ENCODE measurements around the gene ZNF785. TPM values are rescaled to one million over a fixed set of nuclear protein-coding genes. Genes with fewer than 3 reads are reported as not detected.

Gene ZNF785
- total RNA-seq, 2 experiments from 2014 or later = 9.2 to 10.8 TPM

DNA sequence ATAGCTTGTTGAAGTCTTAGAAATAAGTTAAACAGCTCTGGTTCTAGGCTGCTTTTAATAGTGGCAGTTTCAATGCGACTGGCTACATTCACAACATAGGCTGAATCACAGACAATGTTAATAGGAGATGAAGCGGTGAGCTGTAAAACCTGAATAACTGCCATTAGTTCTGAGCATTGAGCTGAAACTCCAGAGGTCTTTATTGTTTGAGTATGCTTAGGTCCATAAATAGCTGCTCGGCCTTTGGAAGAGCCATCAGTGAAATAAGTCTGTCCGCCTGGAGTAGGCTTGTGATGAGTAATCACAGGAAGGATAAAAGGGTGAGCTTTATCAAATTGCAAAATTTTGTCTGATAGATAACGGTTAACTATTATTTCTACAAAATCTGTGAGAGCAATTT, 34.1 kb upstream of the ZNF785 start:
- Mint-ChIP-seq H3K9me3 (ENCODE audit: low read depth) (no peaks in the 10 kb centered on the region), H3K4me1 (no peaks in the 10 kb centered on the region), H3K27ac (no peak overlapping the region), H3K27me3 (no peaks in the 10 kb centered on the region), H3K4me3 (no peak overlapping the region), H3K36me3 (ENCODE audit: low read depth) (no peaks in the 10 kb centered on the region)
- ChIA-PET CTCF (interaction anchor here (0.6 to 1.8 kb wide), 7 partner anchors 9 to 213 kb away, joined by 3 to 13 read pairs (median 4); partner anchors contain the start of gene ZNF771), POLR2A (no interaction called here)
- intact Hi-C loops (cut with DNase I, micrococcal nuclease) = loop anchor here (5.0 to 10.0 kb wide), 2 partner anchors 187 to 495 kb away; partner anchors contain the start of genes DCTPP1 (in 1 of the 2) and MAPK3 (in 1 of the 2)
- no peak for DNase-seq
- no peak for ATAC-seq

- POLR2A ChIA-PET = no interaction called here
- no peak for DNase-seq
- Mint-ChIP-seq H3K9me3 (ENCODE audit: low read depth) (no peaks in the 10 kb centered on the region), H3K27ac (no peak overlapping the region), H3K36me3 (ENCODE audit: low read depth) (no peaks in the 10 kb centered on the region), H3K4me3 (no peak overlapping the region), H3K27me3 (no peaks in the 10 kb centered on the region), H3K4me1 (no peaks in the 10 kb centered on the region)
- intact Hi-C loops (cut with DNase I, micrococcal nuclease) = loop anchor here (5.0 to 10.0 kb wide), 2 partner anchors 187 to 494 kb away; partner anchors contain the start of genes DCTPP1 (in 1 of the 2) and MAPK3 (in 1 of the 2)
- CTCF ChIA-PET = interaction anchor here (0.6 to 1.8 kb wide), 6 partner anchors 10 to 201 kb away, joined by 3 to 13 read pairs (median 4); no protein-coding TSS in a partner anchor
- ATAC-seq = no peak
These were observed 33.7 kb upstream of the ZNF785 start for GRCh38 chr16:30619202-30619601.

DNA sequence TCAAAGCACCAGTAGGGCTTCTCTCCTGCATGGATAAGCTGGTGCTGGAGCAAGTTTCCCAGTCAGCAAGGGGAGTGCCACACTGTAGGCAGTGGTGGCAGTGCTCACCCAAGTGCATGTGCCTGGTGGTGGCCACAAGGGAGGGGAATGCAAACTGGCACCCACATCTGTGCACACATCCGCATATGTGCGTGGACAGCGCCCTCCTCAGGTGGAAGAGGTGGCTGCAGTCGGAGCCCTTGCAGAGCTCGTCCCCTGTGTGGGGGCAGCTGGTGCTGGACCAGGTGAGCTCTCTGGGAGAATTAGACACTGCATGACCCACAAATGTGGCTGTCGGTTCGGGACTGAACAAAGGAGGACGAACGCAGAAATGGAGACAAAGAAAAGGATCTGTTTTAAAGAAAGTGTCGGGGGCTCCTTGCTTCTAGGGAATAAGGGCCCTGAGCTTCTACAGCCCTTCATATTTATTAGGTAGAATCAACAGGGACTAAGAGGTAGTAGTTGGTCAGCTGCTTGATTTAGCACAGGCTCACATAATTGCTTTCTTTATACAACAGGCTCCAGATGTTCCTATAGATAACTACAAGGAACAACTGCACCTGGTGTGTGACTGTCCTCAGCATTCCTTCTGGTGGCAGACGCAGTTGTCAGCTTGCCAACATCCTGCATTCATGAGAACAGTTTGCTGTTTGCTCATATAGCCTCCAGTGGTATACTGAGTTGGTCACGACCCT, 30.0 kb upstream of the ZNF785 start:
- ChIA-PET POLR2A (interaction anchor here (0.6 to 1.0 kb wide), 3 partner anchors 9 to 186 kb away, joined by 3 to 4 read pairs (median 3); partner anchors contain the start of gene DCTPP1), CTCF (interaction anchor here (0.6 to 11.8 kb wide), 41 partner anchors 9 to 560 kb away, joined by 3 to 99 read pairs (median 4); partner anchors contain the start of genes DCTPP1, SEPTIN1, ZNF688 and ZNF747)
- intact Hi-C loops (cut with DNase I, micrococcal nuclease) = loop anchor here (1.0 to 10.0 kb wide), 3 partner anchors 183 to 491 kb away; partner anchors contain the start of genes DCTPP1 (in 2 of the 2) and MAPK3 (in 1 of the 2)
- Mint-ChIP-seq H3K4me3 (no peak overlapping the region), H3K27ac (no peak overlapping the region), H3K4me1 (peaks cover 4% of the 10 kb centered on the region), H3K27me3 (no peaks in the 10 kb centered on the region), H3K9me3 (ENCODE audit: low read depth) (no peaks in the 10 kb centered on the region), H3K36me3 (ENCODE audit: low read depth) (no peaks in the 10 kb centered on the region)
- peak; percentile 89 for ATAC-seq
- DNase-seq = peak; percentile 94

DNA sequence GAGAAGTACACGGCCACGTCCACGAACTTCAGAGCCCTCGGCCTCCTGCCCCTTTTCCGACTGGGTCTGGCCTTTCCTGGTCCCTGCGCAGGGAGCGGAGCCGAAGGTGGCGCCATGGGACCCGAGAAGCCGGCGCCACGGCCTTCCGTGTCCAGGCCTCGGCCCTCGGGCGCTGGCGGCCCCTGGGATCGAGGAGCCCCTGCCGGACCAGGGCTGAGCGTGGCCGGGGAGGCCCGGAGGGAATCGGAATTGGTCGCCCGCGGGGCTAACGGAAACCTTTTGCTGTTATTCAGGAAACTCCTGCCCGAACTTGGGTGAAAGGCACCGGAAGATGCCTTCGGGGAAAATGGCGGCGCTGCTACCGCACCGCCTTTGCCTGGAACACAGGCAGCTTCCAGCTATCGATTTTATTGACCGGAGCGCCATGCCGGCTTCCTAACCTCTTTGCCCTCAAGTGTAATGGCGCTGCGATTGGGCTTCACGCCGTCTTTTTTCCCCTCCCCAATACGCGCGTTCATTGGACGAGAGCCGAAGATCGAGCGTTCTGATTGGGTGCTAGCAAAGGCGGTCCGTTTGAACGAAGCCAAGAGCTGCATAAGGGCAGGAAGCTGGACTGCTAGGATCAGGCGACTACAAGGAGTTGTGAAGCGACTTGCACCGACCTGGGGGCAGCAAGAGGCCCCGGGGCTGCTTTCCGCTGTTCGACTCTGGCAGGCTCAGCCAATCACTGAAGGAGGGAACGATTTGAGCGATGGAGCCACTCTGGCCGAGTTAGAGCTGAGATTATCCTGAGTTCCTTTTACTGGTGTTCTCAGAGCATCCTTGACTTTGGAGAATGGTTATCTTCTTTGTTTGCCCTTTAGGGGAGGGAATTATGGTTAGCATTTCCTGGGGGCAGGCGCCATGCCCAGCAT, 24.7 kb upstream of the ZNF785 start, which contains the start of gene ZNF689:
Gene ZNF689 (minus strand): TSS at position 464 of the 914 bp plus-strand sequence. CDS start 348 bp downstream, at position 116.
- CTCF ChIA-PET = interaction anchor here (0.7 to 11.8 kb wide), 13 partner anchors 10 to 203 kb away, joined by 3 to 99 read pairs (median 3); partner anchors contain the start of genes DCTPP1, PRR14 and ZNF771

DNA sequence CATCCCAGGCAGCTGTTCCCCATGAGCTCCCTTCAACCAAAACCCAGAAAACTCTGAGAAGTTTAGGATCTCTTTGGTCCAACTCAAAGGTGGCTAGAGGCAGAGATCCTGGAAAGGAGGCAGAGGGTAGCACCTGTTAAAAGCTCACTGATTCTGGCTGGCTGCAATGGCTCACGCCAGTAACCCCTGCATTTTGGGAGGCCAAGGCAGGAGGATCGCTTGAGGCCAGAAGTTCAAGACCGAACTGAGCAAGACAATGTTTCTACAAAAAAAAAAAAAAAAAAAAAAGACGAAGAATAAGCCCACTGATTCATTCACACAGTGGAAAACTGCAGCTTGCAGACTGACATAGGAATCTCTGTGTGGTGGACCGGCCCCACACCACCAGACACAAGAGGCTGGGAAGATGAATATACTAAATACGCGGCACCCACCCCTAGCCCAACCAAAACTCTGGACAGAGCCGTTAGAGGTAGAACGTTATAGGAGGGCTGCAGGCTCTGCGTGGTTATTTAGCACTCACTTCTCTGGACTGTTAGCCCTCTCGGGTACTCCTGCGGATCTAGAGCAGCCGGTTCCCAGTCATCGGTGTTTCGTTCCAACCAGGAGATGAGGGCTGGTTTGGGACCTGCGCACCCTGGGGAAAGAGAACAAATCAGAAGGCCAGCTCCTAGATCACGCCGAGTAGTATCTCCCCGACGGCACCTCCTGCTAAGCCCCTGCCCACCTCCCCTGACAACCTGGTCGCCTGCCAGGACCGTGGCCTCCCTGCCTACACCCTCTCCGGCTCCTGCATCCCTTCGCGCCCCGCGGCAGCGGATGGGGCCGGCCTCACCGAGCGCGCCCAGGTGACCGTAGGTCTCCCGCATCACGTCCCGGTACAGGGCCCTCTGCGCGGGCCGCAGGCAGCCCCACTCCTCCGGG, 23.8 kb upstream of the ZNF785 start:
- ATAC-seq = peak; percentile 45
- Mint-ChIP-seq H3K36me3 (ENCODE audit: low read depth) (peaks cover 24% of the 10 kb centered on the region), H3K4me3 (peak overlapping the region; percentile 80), H3K9me3 (ENCODE audit: low read depth) (no peaks in the 10 kb centered on the region), H3K27me3 (no peaks in the 10 kb centered on the region), H3K4me1 (peaks cover 19% of the 10 kb centered on the region), H3K27ac (peak overlapping the region; percentile 96)
- DNase-seq = peak; percentile 67
- intact Hi-C loops (cut with DNase I, micrococcal nuclease) = no loop called here
- POLR2A ChIA-PET = interaction anchor here (0.6 to 1.6 kb wide), 14 partner anchors 11 to 437 kb away, joined by 3 to 9 read pairs (median 4); partner anchors contain the start of genes DCTPP1, FBRS, TBC1D10B and ZNF688
- CTCF ChIA-PET = interaction anchor here (0.7 to 11.8 kb wide), 11 partner anchors 9 to 214 kb away, joined by 3 to 99 read pairs (median 3); partner anchors contain the start of gene DCTPP1

More for the DNA sequence above, 24.7 kb upstream of the ZNF785 start, which contains the start of gene ZNF689:
- peak within 1 kb of the TSS; percentile 80 for H3K4me3 Mint-ChIP-seq
- peaks cover 19% of the 10 kb centered on the region for H3K4me1 Mint-ChIP-seq
- POLR2A ChIA-PET = interaction anchor here (0.5 to 1.6 kb wide), 13 partner anchors 24 to 239 kb away, joined by 3 to 9 read pairs (median 4); partner anchors contain the start of genes DCTPP1, FBRS, ZNF688 and ZNF747
- ATAC-seq = peak; percentile 88
- H3K9me3 Mint-ChIP-seq (ENCODE audit: low read depth) = no peaks in the 10 kb centered on the region
- H3K27ac Mint-ChIP-seq = peak within 1 kb of the TSS; percentile 96
- DNase-seq = peak; percentile 96
- H3K27me3 Mint-ChIP-seq = no peaks in the 10 kb centered on the region
- intact Hi-C loops (cut with DNase I, micrococcal nuclease) = loop anchor here in 1 of 2 experiments (1.0 to 10.0 kb wide), 12 partner anchors 24 to 543 kb away; partner anchors contain the start of genes ALDOA, DCTPP1, FBRS and MAPK3
- peaks cover 17% of the 10 kb centered on the region for H3K36me3 Mint-ChIP-seq (ENCODE audit: low read depth)

GRCh38 chr16:30606004-30606403, 20.5 kb upstream of the ZNF785 start:
- no peaks in the 10 kb centered on the region for H3K27me3 Mint-ChIP-seq
- no peak overlapping the region for H3K4me3 Mint-ChIP-seq
- peaks cover 29% of the 10 kb centered on the region for H3K36me3 Mint-ChIP-seq (ENCODE audit: low read depth)
- H3K27ac Mint-ChIP-seq = no peak overlapping the region
- ChIA-PET CTCF (interaction anchor here (1.7 to 11.8 kb wide), 3 partner anchors 6 to 23 kb away, joined by 8 to 99 read pairs (median 10); no protein-coding TSS in a partner anchor), POLR2A (no interaction called here)
- no peak for DNase-seq
- H3K4me1 Mint-ChIP-seq = peaks cover 19% of the 10 kb centered on the region
- intact Hi-C loops (cut with DNase I, micrococcal nuclease) = no loop called here
- no peak for ATAC-seq
- H3K9me3 Mint-ChIP-seq (ENCODE audit: low read depth) = no peaks in the 10 kb centered on the region

- ATAC-seq (no peak), DNase-seq (no peak)
- POLR2A ChIA-PET = no interaction called here
- Mint-ChIP-seq H3K27me3 (no peaks in the 10 kb centered on the region), H3K4me1 (peaks cover 13% of the 10 kb centered on the region), H3K36me3 (ENCODE audit: low read depth) (peaks cover 32% of the 10 kb centered on the region), H3K9me3 (ENCODE audit: low read depth) (no peaks in the 10 kb centered on the region), H3K4me3 (no peak overlapping the region), H3K27ac (no peak overlapping the region)
- intact Hi-C loops (cut with DNase I, micrococcal nuclease) = no loop called here
- CTCF ChIA-PET = interaction anchor here (0.7 kb wide), 1 partner anchor 196 kb away, joined by 4 read pairs; no protein-coding TSS in a partner anchor
These were observed 19.7 kb upstream of the ZNF785 start for GRCh38 chr16:30605158-30605557.

DNA sequence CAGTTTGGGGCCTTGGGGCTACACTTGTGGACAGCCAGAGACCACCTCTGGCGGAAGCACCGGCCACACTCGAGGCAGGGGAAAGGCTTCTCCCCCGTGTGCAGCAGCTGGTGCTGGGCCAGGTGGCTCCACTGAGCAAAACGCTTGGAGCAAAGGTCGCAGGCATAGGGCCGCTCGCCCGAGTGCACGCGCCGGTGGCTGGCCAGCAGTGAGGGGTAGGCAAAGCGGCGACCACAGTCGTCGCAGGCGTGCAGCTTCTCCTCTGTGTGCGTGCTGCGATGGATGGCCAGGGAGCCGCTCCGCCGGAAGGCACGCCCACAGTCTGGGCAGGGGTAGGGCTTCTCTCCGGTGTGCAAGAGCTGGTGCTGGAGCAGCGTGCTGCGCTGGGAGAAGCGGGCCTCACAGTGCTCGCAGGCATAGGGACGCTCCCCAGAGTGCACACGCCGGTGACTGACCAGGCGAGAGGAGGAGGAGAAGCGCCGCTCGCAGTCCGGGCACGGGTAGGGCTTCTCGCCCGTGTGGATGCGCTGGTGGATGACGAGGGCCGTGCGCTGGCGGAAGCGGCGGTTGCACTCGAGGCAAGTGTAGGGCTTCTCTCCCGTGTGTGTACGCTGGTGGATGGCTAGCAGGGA, 18.9 kb upstream of the ZNF785 start:
- intact Hi-C loops (cut with DNase I, micrococcal nuclease) = no loop called here
- CTCF ChIA-PET = interaction anchor here (0.7 to 8.0 kb wide), 2 partner anchors 7 to 195 kb away, joined by 4 to 99 read pairs; partner anchors contain the start of gene ZNF689
- no peak overlapping the region for H3K4me3 Mint-ChIP-seq
- ATAC-seq (no peak), DNase-seq (no peak)
- H3K36me3 Mint-ChIP-seq (ENCODE audit: low read depth) = peaks cover 32% of the 10 kb centered on the region
- H3K27me3 Mint-ChIP-seq = no peaks in the 10 kb centered on the region
- H3K4me1 Mint-ChIP-seq = peaks cover 13% of the 10 kb centered on the region
- H3K9me3 Mint-ChIP-seq (ENCODE audit: low read depth) = no peaks in the 10 kb centered on the region
- POLR2A ChIA-PET = no interaction called here
- H3K27ac Mint-ChIP-seq = no peak overlapping the region

GRCh38 chr16:30603945-30604315, 18.4 kb upstream of the ZNF785 start:
- no peaks in the 10 kb centered on the region for H3K9me3 Mint-ChIP-seq (ENCODE audit: low read depth)

More at GRCh38 chr16:30603945-30604315, 18.4 kb upstream of the ZNF785 start:
- Mint-ChIP-seq H3K27me3 (no peaks in the 10 kb centered on the region), H3K36me3 (ENCODE audit: low read depth) (peaks cover 32% of the 10 kb centered on the region), H3K4me1 (peaks cover 10% of the 10 kb centered on the region), H3K27ac (no peak overlapping the region), H3K4me3 (no peak overlapping the region)
- intact Hi-C loops (cut with DNase I, micrococcal nuclease) = no loop called here
- CTCF ChIA-PET = interaction anchor here (1.0 to 8.0 kb wide), 3 partner anchors 8 to 174 kb away, joined by 3 to 99 read pairs (median 3); partner anchors contain the start of genes DCTPP1 and ZNF689
- ATAC-seq = no peak
- POLR2A ChIA-PET = no interaction called here
- no peak for DNase-seq

Data from activated CD4-positive, alpha-beta T cell treated with anti-CD3 and anti-CD28 coated beads for 36 hours (primary cell).